Measurements from ENCODE around the gene WBP1.

WBP1 gene

DNA sequence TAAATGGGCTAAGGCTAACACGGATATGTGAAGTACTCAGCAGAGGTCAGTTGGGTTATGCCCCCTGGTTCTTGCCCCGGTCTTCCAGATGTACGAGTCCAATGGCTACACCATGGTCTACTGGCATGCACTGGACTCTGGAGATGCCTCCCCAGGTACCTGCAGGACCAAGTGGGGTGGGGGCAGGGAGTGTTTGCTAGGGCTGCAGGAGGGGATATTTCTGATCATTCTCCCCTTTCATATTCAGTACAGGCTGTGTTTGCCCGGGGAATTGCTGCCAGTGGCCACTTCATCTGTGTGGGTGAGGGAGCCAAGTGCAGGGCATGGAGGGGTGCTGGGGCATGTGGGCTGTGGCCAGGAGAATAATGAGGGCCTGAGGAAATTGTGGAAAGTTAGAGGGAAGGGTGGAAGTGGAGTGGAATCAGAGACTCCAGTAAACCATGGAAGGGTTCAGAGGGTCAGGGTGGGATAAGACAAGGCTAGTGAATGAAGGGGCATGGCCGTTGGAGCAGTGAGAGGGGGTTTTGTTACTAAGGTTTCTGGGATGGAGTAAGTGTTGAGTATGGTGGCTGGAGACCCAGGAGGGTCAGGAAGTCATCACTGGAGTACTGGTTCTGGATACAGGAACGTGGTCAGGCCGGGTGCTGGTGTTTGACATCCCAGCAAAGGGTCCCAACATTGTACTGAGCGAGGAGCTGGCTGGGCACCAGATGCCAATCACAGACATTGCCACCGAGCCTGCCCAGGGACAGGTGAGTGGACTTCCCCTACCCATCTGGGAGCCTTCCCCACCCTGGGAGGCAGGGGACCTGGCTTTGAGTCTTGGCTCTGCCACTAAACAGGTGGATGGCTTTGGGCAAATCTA lies 34.8 kb upstream of the WBP1 start:
- H3K4me3 ChIP-seq (ENCODE audit: low read depth, low read length) = no peak overlapping the region

DNA sequence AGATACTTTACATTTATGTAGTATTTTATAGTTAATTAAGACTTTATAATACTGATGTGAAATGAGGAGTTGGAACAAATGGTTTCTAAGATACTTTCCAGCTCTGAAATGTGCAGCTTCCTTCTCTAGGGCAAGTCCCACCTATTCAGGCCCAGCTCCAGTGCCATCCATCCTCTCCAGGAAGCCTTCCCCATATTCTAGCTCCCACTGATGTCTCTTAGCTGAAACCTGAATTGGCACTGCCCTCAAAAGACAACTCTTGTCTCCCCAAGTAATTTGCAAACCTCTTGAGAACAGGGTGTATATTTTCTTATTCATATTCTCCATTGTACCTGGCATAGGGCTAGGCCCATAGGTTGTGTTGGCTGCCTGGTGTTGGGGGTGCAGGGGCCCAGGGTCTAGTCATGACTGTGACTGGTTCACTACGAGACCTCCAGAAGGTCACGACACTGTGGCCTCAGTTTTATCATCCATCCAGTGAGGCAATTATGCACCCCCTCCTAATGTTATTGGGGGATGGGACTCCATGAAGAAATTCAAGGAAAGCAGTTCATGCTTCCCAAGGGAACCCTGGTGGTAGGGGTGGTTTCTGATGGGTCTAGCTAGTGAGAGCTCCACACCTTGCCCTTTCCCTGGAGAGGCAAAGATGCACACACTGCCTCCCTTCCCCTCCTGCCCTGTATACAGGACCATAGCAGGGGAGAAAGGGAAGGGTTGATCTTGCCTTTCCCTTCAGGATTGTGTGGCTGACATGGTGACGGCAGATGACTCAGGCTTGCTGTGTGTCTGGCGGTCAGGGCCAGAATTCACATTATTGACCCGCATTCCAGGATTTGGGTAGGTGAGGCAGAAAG lies 33.9 kb upstream of the WBP1 start:
- H3K4me3 ChIP-seq (ENCODE audit: low read depth, low read length) = no peak overlapping the region
- TF ChIP-seq, protein P1, sequence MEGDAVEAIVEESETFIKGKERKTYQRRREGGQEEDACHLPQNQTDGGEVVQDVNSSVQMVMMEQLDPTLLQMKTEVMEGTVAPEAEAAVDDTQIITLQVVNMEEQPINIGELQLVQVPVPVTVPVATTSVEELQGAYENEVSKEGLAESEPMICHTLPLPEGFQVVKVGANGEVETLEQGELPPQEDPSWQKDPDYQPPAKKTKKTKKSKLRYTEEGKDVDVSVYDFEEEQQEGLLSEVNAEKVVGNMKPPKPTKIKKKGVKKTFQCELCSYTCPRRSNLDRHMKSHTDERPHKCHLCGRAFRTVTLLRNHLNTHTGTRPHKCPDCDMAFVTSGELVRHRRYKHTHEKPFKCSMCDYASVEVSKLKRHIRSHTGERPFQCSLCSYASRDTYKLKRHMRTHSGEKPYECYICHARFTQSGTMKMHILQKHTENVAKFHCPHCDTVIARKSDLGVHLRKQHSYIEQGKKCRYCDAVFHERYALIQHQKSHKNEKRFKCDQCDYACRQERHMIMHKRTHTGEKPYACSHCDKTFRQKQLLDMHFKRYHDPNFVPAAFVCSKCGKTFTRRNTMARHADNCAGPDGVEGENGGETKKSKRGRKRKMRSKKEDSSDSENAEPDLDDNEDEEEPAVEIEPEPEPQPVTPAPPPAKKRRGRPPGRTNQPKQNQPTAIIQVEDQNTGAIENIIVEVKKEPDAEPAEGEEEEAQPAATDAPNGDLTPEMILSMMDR (IDR thresholded peaks at IDR 0.05; ENCODE audit: low read depth, low read length) = no peak

More for the DNA sequence above, 34.8 kb upstream of the WBP1 start:
- TF ChIP-seq, protein P1 (IDR thresholded peaks at IDR 0.05; ENCODE audit: low read depth, low read length) = no peak

DNA sequence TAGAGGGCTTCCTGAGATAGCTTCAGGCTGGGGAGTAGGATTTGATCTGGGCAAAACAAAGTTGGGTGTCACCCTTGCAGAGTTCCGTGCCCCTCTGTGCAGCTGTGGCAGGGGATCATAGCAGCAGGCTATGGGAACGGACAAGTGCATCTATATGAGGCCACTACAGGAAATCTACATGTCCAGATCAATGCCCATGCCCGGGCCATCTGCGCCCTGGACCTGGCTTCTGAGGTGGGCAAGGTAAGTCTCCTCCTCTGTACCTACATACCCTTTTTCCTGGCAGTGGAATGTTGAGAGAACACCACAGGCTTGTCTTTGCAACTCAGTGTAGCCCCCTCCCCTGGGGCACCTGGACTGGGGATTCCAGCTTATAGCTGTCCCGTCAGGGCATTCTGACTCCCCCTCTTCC lies 33.2 kb upstream of the WBP1 start:
- H3K4me3 ChIP-seq (ENCODE audit: low read depth, low read length) = no peak overlapping the region
- TF ChIP-seq, protein P1 (IDR thresholded peaks at IDR 0.05; ENCODE audit: low read depth, low read length) = no peak

DNA sequence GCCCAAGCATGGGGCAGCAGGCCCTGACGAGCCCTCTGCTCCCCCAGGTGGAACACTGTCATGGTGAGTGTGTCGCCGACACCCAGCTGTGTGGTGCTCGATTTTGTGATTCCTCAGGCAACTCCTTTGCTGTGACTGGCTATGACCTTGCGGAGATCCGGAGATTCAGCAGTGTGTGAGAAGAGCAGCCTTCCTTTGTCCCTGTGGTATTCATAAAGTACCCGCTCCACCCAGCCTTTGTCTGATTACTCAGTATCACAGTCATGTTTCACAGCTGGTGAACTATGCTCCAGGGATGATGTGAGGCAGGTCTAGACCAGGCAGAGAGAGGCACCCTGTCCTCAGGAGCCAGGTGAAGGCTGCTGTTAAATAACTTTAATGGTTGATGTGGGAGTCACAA lies 32.7 kb upstream of the WBP1 start:
- H3K4me3 ChIP-seq (ENCODE audit: low read depth, low read length) = no peak overlapping the region

DNA sequence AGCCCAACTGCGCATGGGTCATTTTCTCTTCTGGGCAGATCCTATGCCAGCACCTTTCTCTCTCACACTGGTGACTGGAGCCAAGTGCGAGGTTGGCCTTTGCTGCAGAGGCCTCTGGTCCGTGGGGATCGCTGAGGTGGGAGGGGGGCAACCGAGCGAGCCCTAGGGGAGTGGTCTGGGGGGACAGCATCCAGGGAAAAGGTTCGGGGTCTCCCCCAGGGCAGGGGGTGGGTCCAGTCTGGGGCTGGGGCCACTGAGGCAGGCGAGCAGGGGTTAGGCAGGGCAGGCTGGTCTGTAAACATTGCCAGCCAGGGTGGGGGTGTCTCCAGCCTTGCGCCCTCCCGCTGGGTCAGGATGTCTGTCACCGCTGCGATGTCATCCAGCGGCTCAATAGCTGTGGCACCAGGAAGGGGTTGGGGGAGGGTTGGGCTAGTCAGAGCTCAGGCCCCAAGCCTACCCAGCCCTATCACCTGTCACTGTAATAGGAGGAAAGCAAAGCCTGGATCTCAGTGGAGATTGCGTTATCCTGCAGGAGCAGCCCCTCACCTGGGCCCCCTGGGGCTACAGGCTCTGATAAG lies 32.0 kb upstream of the WBP1 start:
- no peak overlapping the region for H3K4me3 ChIP-seq (ENCODE audit: low read depth, low read length)

More for the DNA sequence above, 32.7 kb upstream of the WBP1 start:
- TF ChIP-seq, protein P1 (IDR thresholded peaks at IDR 0.05; ENCODE audit: low read depth, low read length) = no peak

DNA sequence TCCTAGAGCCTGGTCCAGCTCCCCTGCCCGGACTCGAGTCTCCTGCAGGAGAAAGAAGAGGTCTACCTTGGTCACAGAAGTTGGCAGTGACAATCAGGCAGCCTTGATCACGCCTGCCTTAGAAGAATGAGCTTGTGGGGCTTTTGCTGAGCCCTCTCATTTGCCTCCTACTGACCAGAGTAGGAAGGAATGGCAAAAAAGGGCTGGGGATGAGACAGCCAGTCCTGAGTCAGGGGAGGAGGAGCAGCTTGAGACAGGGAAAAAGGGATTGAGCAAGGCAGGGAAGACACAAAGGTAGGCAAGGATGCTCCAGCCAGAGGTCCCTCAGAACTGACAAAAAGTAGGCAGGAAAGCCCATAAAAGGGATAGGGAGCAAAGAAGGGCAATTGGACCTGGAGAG lies 30.7 kb upstream of the WBP1 start:
- TF ChIP-seq, protein P1 (IDR thresholded peaks at IDR 0.05; ENCODE audit: low read depth, low read length) = no peak
- no peak overlapping the region for H3K4me3 ChIP-seq (ENCODE audit: low read depth, low read length)

More for the DNA sequence above, 32.0 kb upstream of the WBP1 start:
- TF ChIP-seq, protein P1 (IDR thresholded peaks at IDR 0.05; ENCODE audit: low read depth, low read length) = no peak
